Measurements from ENCODE around the gene ZNF583. TPM values are rescaled to one million over a fixed set of nuclear protein-coding genes. Genes with fewer than 3 reads are reported as not detected.

ZNF583 gene
- total RNA-seq, 1 experiment from 2014 or later = 0.11 TPM

DNA sequence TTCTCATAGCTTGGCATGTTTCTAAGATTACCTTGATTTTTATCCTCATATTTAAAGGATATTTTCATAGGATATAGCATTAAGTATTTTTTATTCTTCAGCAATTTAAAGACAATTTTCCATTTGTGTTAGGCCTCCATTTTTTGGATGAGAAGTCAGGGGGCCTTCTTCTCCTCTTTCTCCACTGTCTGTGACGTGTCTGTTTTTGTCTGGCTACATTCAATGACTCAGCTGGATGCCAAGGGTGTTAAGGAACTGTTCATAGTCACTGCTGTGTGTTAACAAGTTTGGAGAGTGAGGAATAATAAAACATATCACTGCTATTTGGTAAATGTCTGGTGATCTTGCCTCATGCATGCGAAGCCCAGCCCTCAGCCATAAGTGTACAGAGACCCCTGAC lies 47.2 kb upstream of the ZNF583 start:
- TF ChIP-seq EZH2 (IDR thresholded peaks at IDR 0.05; ENCODE audit: low read length, unreplicated experiment) = no peak
- TF ChIP-seq, protein P1, sequence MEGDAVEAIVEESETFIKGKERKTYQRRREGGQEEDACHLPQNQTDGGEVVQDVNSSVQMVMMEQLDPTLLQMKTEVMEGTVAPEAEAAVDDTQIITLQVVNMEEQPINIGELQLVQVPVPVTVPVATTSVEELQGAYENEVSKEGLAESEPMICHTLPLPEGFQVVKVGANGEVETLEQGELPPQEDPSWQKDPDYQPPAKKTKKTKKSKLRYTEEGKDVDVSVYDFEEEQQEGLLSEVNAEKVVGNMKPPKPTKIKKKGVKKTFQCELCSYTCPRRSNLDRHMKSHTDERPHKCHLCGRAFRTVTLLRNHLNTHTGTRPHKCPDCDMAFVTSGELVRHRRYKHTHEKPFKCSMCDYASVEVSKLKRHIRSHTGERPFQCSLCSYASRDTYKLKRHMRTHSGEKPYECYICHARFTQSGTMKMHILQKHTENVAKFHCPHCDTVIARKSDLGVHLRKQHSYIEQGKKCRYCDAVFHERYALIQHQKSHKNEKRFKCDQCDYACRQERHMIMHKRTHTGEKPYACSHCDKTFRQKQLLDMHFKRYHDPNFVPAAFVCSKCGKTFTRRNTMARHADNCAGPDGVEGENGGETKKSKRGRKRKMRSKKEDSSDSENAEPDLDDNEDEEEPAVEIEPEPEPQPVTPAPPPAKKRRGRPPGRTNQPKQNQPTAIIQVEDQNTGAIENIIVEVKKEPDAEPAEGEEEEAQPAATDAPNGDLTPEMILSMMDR (conservative IDR thresholded peaks at IDR 0.05; ENCODE audit: low read depth, low read length) = no peak
- no peak for TF ChIP-seq EZH2phosphoT487 (IDR thresholded peaks at IDR 0.05; ENCODE audit: borderline replicate concordance, low read length)
- ChIA-PET POLR2A (ENCODE audit: unreplicated experiment) (no interaction called here), CTCF (no interaction called here)
- H3K27ac ChIP-seq (ENCODE audit: low read length) = no peak overlapping the region
- no peaks in the 10 kb centered on the region for H3K9me2 ChIP-seq (replicated peaks; ENCODE audit: low read length)
- ATAC-seq (no peak), DNase-seq (no peak)
- H3K9me3 ChIP-seq (ENCODE audit: low read length) = peaks cover 31% of the 10 kb centered on the region; the same call in 1 of the 2 replicates
- H3K4me2 ChIP-seq (ENCODE audit: low read length) = no peak overlapping the region
- H3K4me3 ChIP-seq (ENCODE audit: low read length) = no peak overlapping the region
- H4K20me1 ChIP-seq (ENCODE audit: low read length) = no peaks in the 10 kb centered on the region
- H3K27me3 ChIP-seq (ENCODE audit: low read length) = no peaks in the 10 kb centered on the region
- no TSS peak for BruUV-seq (replicated peaks)
- no peaks in the 10 kb centered on the region for H3F3A ChIP-seq (ENCODE audit: low read length, unreplicated experiment)
- no peak overlapping the region for H3K9ac ChIP-seq (ENCODE audit: low read length)
- H3K36me3 ChIP-seq (ENCODE audit: low read depth, low read length) = no peaks in the 10 kb centered on the region
- H3K79me2 ChIP-seq (ENCODE audit: low read length) = no peaks in the 10 kb centered on the region
- H3K4me1 ChIP-seq (ENCODE audit: insufficient read depth, low read length) = no peaks in the 10 kb centered on the region
- H2AFZ ChIP-seq (ENCODE audit: low read length) = no peak overlapping the region
- intact Hi-C loops (cut with micrococcal nuclease) = no loop called here

DNA sequence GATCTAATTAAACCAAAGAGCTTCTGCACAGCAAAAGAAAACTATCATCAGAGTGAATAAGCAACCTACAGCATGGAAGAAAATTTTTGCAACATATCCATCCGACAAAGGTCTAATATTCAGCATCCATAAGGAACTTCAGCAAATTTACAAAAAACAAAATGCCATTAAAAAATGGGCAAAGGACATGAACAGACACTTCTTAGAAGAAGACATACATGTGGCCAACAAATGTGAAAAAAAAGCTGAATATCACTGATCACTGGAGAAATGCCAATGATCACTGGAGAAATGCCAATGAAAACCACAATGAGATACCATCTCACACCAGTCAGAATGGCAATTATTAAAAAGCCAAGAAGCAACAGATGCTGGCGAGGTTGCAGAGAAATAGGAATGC lies 43.3 kb upstream of the ZNF583 start:
- no peaks in the 10 kb centered on the region for H3K9me2 ChIP-seq (replicated peaks; ENCODE audit: low read length)
- no peak for TF ChIP-seq EZH2 (IDR thresholded peaks at IDR 0.05; ENCODE audit: low read length, unreplicated experiment)
- TF ChIP-seq EZH2phosphoT487 (IDR thresholded peaks at IDR 0.05; ENCODE audit: borderline replicate concordance, low read length) = no peak
- TF ChIP-seq, protein P1 (conservative IDR thresholded peaks at IDR 0.05; ENCODE audit: low read depth, low read length) = no peak
- ChIA-PET CTCF (no interaction called here), POLR2A (ENCODE audit: unreplicated experiment) (no interaction called here)
- no TSS peak for BruUV-seq (replicated peaks)
- H3K4me2 ChIP-seq (ENCODE audit: low read length) = no peak overlapping the region
- no peaks in the 10 kb centered on the region for H3K4me1 ChIP-seq (ENCODE audit: insufficient read depth, low read length)
- no peaks in the 10 kb centered on the region for H3K36me3 ChIP-seq (ENCODE audit: low read depth, low read length)
- intact Hi-C loops (cut with micrococcal nuclease) = no loop called here
- DNase-seq (no peak), ATAC-seq (no peak)
- no peaks in the 10 kb centered on the region for H3K79me2 ChIP-seq (ENCODE audit: low read length)
- H2AFZ ChIP-seq (ENCODE audit: low read length) = no peak overlapping the region
- H3K4me3 ChIP-seq (ENCODE audit: low read length) = no peak overlapping the region
- H3K9me3 ChIP-seq (ENCODE audit: low read length) = peaks cover 45% of the 10 kb centered on the region; the same call in 1 of the 2 replicates
- no peak overlapping the region for H3K9ac ChIP-seq (ENCODE audit: low read length)
- no peaks in the 10 kb centered on the region for H3F3A ChIP-seq (ENCODE audit: low read length, unreplicated experiment)
- H3K27me3 ChIP-seq (ENCODE audit: low read length) = no peaks in the 10 kb centered on the region
- no peaks in the 10 kb centered on the region for H4K20me1 ChIP-seq (ENCODE audit: low read length)
- H3K27ac ChIP-seq (ENCODE audit: low read length) = no peak overlapping the region

DNA sequence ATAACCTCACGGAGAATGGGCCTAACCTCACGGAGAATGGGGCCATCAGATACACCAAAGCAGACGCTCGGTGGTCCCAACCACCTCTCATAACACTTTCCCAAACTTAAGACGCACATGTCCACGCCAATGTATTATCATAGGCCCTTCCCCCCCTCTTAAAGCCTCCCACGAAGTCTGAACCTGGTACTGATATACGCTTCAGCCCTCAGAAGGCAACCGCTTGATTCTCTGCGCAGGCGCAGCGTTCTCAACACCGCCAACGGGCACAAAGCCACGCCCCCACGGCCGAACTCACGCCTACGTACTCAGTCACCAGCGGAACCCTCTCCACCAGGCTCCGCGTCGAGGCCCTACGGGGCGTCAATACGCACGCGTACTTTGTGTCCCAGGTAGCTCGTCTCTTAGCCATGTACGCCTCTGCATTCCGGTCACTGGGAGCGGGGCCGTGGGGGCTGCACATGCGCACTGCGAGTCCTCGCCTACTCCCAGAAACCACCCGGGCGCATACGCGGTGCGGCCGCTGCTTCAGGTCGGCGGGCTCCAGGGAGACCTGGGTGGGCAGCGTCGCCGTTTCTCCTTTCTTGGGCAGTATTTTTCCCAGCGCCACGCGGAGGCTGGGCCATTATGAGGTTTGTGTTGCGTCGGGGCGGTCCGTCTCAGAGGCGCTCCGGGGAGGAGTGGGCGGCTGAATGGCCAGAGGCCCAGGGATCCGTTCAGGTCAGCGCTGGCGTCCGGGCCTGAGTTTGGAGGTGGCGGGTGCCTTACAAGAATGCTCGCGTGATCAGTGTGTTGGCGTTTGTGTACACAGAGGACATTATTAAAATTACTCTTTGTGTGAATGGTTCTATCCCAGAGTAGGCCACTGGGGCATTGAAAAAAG lies 36.1 kb upstream of the ZNF583 start:
- no peak overlapping the region for H2AFZ ChIP-seq (ENCODE audit: low read length)
- no peaks in the 10 kb centered on the region for H3K27me3 ChIP-seq (ENCODE audit: low read length)
- H3K36me3 ChIP-seq (ENCODE audit: low read depth, low read length) = no peaks in the 10 kb centered on the region
- no peaks in the 10 kb centered on the region for H3F3A ChIP-seq (ENCODE audit: low read length, unreplicated experiment)
- H3K4me3 ChIP-seq (ENCODE audit: low read length) = no peak overlapping the region
- no peaks in the 10 kb centered on the region for H3K9me2 ChIP-seq (replicated peaks; ENCODE audit: low read length)
- no peak for ATAC-seq
- peaks cover 74% of the 10 kb centered on the region for H3K9me3 ChIP-seq (ENCODE audit: low read length)
- no peak for DNase-seq
- TF ChIP-seq EZH2phosphoT487 (IDR thresholded peaks at IDR 0.05; ENCODE audit: borderline replicate concordance, low read length) = no peak
- ChIA-PET CTCF (no interaction called here), POLR2A (ENCODE audit: unreplicated experiment) (no interaction called here)
- intact Hi-C loops (cut with micrococcal nuclease) = no loop called here
- no TSS peak for BruUV-seq (replicated peaks)
- no peak overlapping the region for H3K9ac ChIP-seq (ENCODE audit: low read length)
- no peak overlapping the region for H3K4me2 ChIP-seq (ENCODE audit: low read length)
- H3K4me1 ChIP-seq (ENCODE audit: insufficient read depth, low read length) = no peaks in the 10 kb centered on the region
- H3K27ac ChIP-seq (ENCODE audit: low read length) = no peak overlapping the region
- no peaks in the 10 kb centered on the region for H3K79me2 ChIP-seq (ENCODE audit: low read length)
- H4K20me1 ChIP-seq (ENCODE audit: low read length) = no peaks in the 10 kb centered on the region

Measured in PC-3 (cell line).